GM23338 (cell line): ENCODE measurements around the gene KIF19. TPM values are rescaled to one million over a fixed set of nuclear protein-coding genes. Genes with fewer than 3 reads are reported as not detected.

ENCODE experiments used
- ATAC-seq: fragments of 200-7000 bp; cut with Tn5 transposase; 3 replicates; pipeline ENCODE4 v1.9.1; 2020
- DNase-seq: peaks from one replicate; pipeline ENCODE4 v3.0.0-alpha.2; 2015; ENCODE audit warnings: low spot score
- H2AFZ ChIP-seq: fragments of 200-600 bp; sonication (generic); 2 replicates; pipeline ENCODE4 v1.8.0; 2016; ENCODE audit warnings: antibody characterized with exemption, mild to moderate bottlenecking, moderate library complexity
- H3F3A ChIP-seq: fragments of 200-600 bp; sonication (generic); replicated peaks from 2 replicates; pipeline ENCODE4 v1.8.0; 2017; ENCODE audit warnings: antibody characterized with exemption, mixed run types, low read depth
- H3K27ac ChIP-seq: fragments of 200-600 bp; sonication (generic); 2 replicates; pipeline ENCODE4 v1.6.1; 2016; ENCODE audit warnings: low read depth
- H3K27me3 ChIP-seq: fragments of 200-600 bp; sonication (generic); 2 replicates; pipeline ENCODE4 v1.8.0; 2016; ENCODE audit warnings: mild to moderate bottlenecking, mixed run types, moderate library complexity; ENCODE audit not compliant: insufficient read depth
- H3K36me3 ChIP-seq: fragments of 200-600 bp; sonication (generic); 2 replicates; pipeline ENCODE4 v1.8.0; 2016; ENCODE audit warnings: mild to moderate bottlenecking; ENCODE audit not compliant: insufficient read depth
- H3K4me1 ChIP-seq: fragments of 200-600 bp; sonication (generic); 2 replicates; pipeline ENCODE4 v1.8.0; 2016; ENCODE audit warnings: mild to moderate bottlenecking, moderate library complexity; ENCODE audit not compliant: insufficient read depth
- H3K4me2 ChIP-seq: fragments of 200-600 bp; sonication (generic); 2 replicates; pipeline ENCODE4 v1.7.1; 2017; ENCODE audit warnings: mixed run types
- H3K4me3 ChIP-seq: fragments of 200-600 bp; sonication (generic); 2 replicates; pipeline ENCODE4 v1.6.1; 2016; ENCODE audit warnings: mixed run types
- H3K79me2 ChIP-seq: fragments of 200-600 bp; sonication (generic); replicated peaks from 2 replicates; pipeline ENCODE4 v1.8.0; 2017; ENCODE audit warnings: mild to moderate bottlenecking; ENCODE audit not compliant: insufficient read depth
- H3K9me2 ChIP-seq: fragments of 200-600 bp; sonication (generic); 2 replicates; pipeline ENCODE4 v1.8.0; 2017; ENCODE audit not compliant: insufficient read depth
- H4K20me1 ChIP-seq: fragments of 200-600 bp; sonication (generic); replicated peaks from 2 replicates; pipeline ENCODE4 v1.8.0; 2017; ENCODE audit warnings: mild to moderate bottlenecking; ENCODE audit not compliant: insufficient read depth
- H3K27ac Mint-ChIP-seq: 2 replicates; pipeline ENCODE4 v1.8.0; 2020; ENCODE audit warnings: inconsistent platforms, mild to moderate bottlenecking, moderate library complexity, mixed read lengths
- H3K27me3 Mint-ChIP-seq: 3 replicates; pipeline ENCODE4 v1.8.0; 2022; ENCODE audit warnings: low read depth, mild to moderate bottlenecking, moderate library complexity, mixed read lengths, inconsistent platforms; ENCODE audit not compliant: insufficient read depth, poor library complexity
- H3K36me3 Mint-ChIP-seq: 3 replicates; pipeline ENCODE4 v1.8.0; 2021; ENCODE audit warnings: low read depth, mild to moderate bottlenecking, inconsistent platforms, moderate library complexity, mixed read lengths
- H3K4me1 Mint-ChIP-seq: 3 replicates; pipeline ENCODE4 v1.8.0; 2020; ENCODE audit warnings: mild to moderate bottlenecking, inconsistent platforms, mixed read lengths
- H3K4me3 Mint-ChIP-seq: 3 replicates; pipeline ENCODE4 v1.8.0; 2021; ENCODE audit warnings: moderate library complexity, mild to moderate bottlenecking, inconsistent platforms, mixed read lengths
- H3K9me3 Mint-ChIP-seq: 3 replicates; pipeline ENCODE4 v1.8.0; 2020; ENCODE audit warnings: moderate library complexity, mild to moderate bottlenecking, inconsistent platforms, mixed read lengths
- CREB1 ChIP-seq: fragments of 250-450 bp; sonication (Bioruptor Pico); IDR thresholded peaks from 2 replicates; pipeline ENCODE4 v1.5.0; 2020; ENCODE audit warnings: low read depth, mild to moderate bottlenecking, moderate library complexity
- EZH2phosphoT487 ChIP-seq: fragments of 200-600 bp; sonication (generic); IDR thresholded peaks from one replicate; pipeline ENCODE4 v1.8.1; 2018; ENCODE audit warnings: antibody characterized with exemption; ENCODE audit not compliant: unreplicated experiment
- JUNB ChIP-seq: IDR thresholded peaks from one replicate; pipeline ENCODE4 v1.6.1; 2016; ENCODE audit warnings: antibody characterized with exemption; ENCODE audit not compliant: unreplicated experiment
- NANOG ChIP-seq: IDR thresholded peaks from 2 replicates; pipeline ENCODE4 v1.6.1; 2016; ENCODE audit warnings: antibody characterized with exemption, borderline replicate concordance
- POLR2AphosphoS5 ChIP-seq: IDR thresholded peaks from 2 replicates; pipeline ENCODE4 v1.6.1; 2016; ENCODE audit warnings: antibody characterized with exemption, low read depth
- STAT1 ChIP-seq: IDR thresholded peaks from one replicate; pipeline ENCODE4 v1.6.1; 2016; ENCODE audit warnings: antibody characterized with exemption; ENCODE audit not compliant: unreplicated experiment
- ZNF114 ChIP-seq: fragments of 250-450 bp; sonication (Bioruptor Pico); IDR thresholded peaks from 2 replicates; pipeline ENCODE4 v1.5.0; 2020; ENCODE audit warnings: mild to moderate bottlenecking, moderate library complexity
- polyA plus RNA-seq: library from polyadenylated mRNA; unstranded; fragments of >200 nt; fragmentation: Nextera tagmentation; extraction: Ambion mirVana; gene quantifications from 2 replicates; pipeline ENCODE4 v1.2.1, GENCODE V29; 2016
- total RNA-seq: library from RNA; depleted of rRNA; stranded (reverse); fragments of >200 nt; shearing (Covaris generic); gene quantifications from 2 replicates; pipeline ENCODE4 v1.2.3, GENCODE V29; 2014
- TF ChIP-seq, protein P1 (sequence below): fragments of 250-450 bp; sonication (Bioruptor Pico); IDR thresholded peaks from 2 replicates; pipeline ENCODE4 v1.5.0; 2020; ENCODE audit warnings: mild to moderate bottlenecking, moderate library complexity
- TF ChIP-seq, protein P2 (sequence below), 2 experiments: fragments of 200-600 bp in 1 of 2; sonication (generic) in 1 of 2; conservative IDR thresholded peaks; 2 replicates each; pipeline versions ENCODE4 v1.5.1 to v1.6.1; 2016 to 2017; ENCODE audit warnings: antibody characterized with exemption in 2 of 2, low read depth in 2 of 2, mild to moderate bottlenecking in 2 of 2, moderate library complexity in 1 of 2
- TF ChIP-seq, protein P3 (sequence below): IDR thresholded peaks from 2 replicates; pipeline ENCODE4 v1.6.1; 2016; ENCODE audit warnings: antibody characterized with exemption

KIF19 gene
- total and polyA plus RNA-seq, 2 experiments from 2014 or later, result 0.35 to 0.36 TPM

DNA sequence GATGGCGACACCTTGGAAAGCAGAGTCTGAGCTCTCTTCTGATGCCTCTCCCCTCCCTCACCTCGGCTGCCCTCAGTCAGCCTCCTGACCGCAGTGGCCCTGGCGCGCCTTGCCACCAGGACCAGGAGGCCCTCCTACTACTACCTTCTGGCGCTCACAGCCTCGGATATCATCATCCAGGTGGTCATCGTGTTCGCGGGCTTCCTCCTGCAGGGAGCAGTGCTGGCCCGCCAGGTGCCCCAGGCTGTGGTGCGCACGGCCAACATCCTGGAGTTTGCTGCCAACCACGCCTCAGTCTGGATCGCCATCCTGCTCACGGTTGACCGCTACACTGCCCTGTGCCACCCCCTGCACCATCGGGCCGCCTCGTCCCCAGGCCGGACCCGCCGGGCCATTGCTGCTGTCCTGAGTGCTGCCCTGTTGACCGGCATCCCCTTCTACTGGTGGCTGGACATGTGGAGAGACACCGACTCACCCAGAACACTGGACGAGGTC, 45.7 kb downstream of the KIF19 start:
- no peaks in the 10 kb centered on the region for H4K20me1 ChIP-seq
- H3K27me3 Mint-ChIP-seq, result peaks cover 10% of the 10 kb centered on the region
- no peaks in the 10 kb centered on the region for H3K36me3 ChIP-seq
- H3K4me2 ChIP-seq, result no peak overlapping the region
- no peak overlapping the region for H3K27ac Mint-ChIP-seq
- peaks cover 9% of the 10 kb centered on the region for H3K4me1 Mint-ChIP-seq
- TF ChIP-seq EZH2phosphoT487, result no peak
- no peak overlapping the region for H3K27ac ChIP-seq
- no peaks in the 10 kb centered on the region for H3K36me3 Mint-ChIP-seq
- no peaks in the 10 kb centered on the region for H3K79me2 ChIP-seq
- H3K4me3 ChIP-seq, result no peak overlapping the region
- DNase-seq, result no peak
- no peaks in the 10 kb centered on the region for H3F3A ChIP-seq
- no peaks in the 10 kb centered on the region for H3K27me3 ChIP-seq
- no peaks in the 10 kb centered on the region for H3K4me1 ChIP-seq
- no peak for ATAC-seq
- H3K9me2 ChIP-seq, result no peaks in the 10 kb centered on the region
- no peak overlapping the region for H3K4me3 Mint-ChIP-seq
- no peak overlapping the region for H2AFZ ChIP-seq
- no peaks in the 10 kb centered on the region for H3K9me3 Mint-ChIP-seq

DNA sequence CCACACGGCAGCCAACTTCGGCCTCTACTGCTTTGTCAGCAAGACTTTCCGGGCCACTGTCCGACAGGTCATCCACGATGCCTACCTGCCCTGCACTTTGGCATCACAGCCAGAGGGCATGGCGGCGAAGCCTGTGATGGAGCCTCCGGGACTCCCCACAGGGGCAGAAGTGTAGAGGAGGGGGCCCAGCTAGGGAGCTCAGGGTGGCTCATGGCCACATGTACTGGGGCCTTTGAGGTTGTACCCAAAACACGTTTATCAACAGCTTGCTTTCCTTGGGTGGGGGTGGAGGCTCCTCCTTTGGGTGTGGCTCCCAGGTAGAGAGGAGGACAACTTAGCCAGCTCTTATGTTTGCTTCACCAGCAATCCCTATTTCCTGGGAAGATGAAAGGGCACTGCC, 46.4 kb downstream of the KIF19 start:
- H3K27ac ChIP-seq, result no peak overlapping the region
- DNase-seq (no peak), ATAC-seq (no peak)
- Mint-ChIP-seq H3K4me1 (peaks cover 9% of the 10 kb centered on the region), H3K27me3 (peaks cover 10% of the 10 kb centered on the region), H3K27ac (no peak overlapping the region), H3K36me3 (no peaks in the 10 kb centered on the region), H3K4me3 (no peak overlapping the region), H3K9me3 (no peaks in the 10 kb centered on the region)
- no peak overlapping the region for H3K4me3 ChIP-seq
- H3K36me3 ChIP-seq, result no peaks in the 10 kb centered on the region
- H3K9me2 ChIP-seq, result no peaks in the 10 kb centered on the region
- H3F3A ChIP-seq, result no peaks in the 10 kb centered on the region
- H2AFZ ChIP-seq, result no peak overlapping the region
- no peaks in the 10 kb centered on the region for H4K20me1 ChIP-seq
- H3K27me3 ChIP-seq, result no peaks in the 10 kb centered on the region
- H3K4me2 ChIP-seq, result no peak overlapping the region
- no peaks in the 10 kb centered on the region for H3K4me1 ChIP-seq
- H3K79me2 ChIP-seq, result no peaks in the 10 kb centered on the region
- TF ChIP-seq EZH2phosphoT487 (no peak), NANOG (no peak), STAT1 (no peak), CREB1 (CRISPR knock-in tag) (no peak), POLR2AphosphoS5 (no peak), ZNF114 (CRISPR knock-in tag) (no peak), JUNB (no peak)
- TF ChIP-seq, protein P1, sequence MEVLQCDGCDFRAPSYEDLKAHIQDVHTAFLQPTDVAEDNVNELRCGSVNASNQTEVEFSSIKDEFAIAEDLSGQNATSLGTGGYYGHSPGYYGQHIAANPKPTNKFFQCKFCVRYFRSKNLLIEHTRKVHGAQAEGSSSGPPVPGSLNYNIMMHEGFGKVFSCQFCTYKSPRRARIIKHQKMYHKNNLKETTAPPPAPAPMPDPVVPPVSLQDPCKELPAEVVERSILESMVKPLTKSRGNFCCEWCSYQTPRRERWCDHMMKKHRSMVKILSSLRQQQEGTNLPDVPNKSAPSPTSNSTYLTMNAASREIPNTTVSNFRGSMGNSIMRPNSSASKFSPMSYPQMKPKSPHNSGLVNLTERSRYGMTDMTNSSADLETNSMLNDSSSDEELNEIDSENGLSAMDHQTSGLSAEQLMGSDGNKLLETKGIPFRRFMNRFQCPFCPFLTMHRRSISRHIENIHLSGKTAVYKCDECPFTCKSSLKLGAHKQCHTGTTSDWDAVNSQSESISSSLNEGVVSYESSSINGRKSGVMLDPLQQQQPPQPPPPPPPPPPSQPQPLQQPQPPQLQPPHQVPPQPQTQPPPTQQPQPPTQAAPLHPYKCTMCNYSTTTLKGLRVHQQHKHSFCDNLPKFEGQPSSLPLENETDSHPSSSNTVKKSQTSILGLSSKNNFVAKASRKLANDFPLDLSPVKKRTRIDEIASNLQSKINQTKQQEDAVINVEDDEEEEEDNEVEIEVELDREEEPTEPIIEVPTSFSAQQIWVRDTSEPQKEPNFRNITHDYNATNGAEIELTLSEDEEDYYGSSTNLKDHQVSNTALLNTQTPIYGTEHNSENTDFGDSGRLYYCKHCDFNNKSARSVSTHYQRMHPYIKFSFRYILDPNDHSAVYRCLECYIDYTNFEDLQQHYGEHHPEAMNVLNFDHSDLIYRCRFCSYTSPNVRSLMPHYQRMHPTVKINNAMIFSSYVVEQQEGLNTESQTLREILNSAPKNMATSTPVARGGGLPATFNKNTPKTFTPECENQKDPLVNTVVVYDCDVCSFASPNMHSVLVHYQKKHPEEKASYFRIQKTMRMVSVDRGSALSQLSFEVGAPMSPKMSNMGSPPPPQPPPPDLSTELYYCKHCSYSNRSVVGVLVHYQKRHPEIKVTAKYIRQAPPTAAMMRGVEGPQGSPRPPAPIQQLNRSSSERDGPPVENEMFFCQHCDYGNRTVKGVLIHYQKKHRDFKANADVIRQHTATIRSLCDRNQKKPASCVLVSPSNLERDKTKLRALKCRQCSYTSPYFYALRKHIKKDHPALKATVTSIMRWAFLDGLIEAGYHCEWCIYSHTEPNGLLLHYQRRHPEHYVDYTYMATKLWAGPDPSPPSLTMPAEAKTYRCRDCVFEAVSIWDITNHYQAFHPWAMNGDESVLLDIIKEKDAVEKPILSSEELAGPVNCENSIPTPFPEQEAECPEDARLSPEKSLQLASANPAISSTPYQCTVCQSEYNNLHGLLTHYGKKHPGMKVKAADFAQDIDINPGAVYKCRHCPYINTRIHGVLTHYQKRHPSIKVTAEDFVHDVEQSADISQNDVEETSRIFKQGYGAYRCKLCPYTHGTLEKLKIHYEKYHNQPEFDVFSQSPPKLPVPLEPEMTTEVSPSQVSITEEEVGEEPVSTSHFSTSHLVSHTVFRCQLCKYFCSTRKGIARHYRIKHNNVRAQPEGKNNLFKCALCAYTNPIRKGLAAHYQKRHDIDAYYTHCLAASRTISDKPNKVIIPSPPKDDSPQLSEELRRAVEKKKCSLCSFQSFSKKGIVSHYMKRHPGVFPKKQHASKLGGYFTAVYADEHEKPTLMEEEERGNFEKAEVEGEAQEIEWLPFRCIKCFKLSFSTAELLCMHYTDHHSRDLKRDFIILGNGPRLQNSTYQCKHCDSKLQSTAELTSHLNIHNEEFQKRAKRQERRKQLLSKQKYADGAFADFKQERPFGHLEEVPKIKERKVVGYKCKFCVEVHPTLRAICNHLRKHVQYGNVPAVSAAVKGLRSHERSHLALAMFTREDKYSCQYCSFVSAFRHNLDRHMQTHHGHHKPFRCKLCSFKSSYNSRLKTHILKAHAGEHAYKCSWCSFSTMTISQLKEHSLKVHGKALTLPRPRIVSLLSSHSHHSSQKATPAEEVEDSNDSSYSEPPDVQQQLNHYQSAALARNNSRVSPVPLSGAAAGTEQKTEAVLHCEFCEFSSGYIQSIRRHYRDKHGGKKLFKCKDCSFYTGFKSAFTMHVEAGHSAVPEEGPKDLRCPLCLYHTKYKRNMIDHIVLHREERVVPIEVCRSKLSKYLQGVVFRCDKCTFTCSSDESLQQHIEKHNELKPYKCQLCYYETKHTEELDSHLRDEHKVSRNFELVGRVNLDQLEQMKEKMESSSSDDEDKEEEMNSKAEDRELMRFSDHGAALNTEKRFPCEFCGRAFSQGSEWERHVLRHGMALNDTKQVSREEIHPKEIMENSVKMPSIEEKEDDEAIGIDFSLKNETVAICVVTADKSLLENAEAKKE (CRISPR knock-in tag), result no peak
- TF ChIP-seq, protein P2, sequence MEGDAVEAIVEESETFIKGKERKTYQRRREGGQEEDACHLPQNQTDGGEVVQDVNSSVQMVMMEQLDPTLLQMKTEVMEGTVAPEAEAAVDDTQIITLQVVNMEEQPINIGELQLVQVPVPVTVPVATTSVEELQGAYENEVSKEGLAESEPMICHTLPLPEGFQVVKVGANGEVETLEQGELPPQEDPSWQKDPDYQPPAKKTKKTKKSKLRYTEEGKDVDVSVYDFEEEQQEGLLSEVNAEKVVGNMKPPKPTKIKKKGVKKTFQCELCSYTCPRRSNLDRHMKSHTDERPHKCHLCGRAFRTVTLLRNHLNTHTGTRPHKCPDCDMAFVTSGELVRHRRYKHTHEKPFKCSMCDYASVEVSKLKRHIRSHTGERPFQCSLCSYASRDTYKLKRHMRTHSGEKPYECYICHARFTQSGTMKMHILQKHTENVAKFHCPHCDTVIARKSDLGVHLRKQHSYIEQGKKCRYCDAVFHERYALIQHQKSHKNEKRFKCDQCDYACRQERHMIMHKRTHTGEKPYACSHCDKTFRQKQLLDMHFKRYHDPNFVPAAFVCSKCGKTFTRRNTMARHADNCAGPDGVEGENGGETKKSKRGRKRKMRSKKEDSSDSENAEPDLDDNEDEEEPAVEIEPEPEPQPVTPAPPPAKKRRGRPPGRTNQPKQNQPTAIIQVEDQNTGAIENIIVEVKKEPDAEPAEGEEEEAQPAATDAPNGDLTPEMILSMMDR (conservative IDR thresholded peaks at IDR 0.05; ENCODE audit: low read depth in 2 of 2), result no peak
- TF ChIP-seq, protein P3, sequence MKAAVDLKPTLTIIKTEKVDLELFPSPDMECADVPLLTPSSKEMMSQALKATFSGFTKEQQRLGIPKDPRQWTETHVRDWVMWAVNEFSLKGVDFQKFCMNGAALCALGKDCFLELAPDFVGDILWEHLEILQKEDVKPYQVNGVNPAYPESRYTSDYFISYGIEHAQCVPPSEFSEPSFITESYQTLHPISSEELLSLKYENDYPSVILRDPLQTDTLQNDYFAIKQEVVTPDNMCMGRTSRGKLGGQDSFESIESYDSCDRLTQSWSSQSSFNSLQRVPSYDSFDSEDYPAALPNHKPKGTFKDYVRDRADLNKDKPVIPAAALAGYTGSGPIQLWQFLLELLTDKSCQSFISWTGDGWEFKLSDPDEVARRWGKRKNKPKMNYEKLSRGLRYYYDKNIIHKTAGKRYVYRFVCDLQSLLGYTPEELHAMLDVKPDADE, result no peak
